ENCODE data around the gene CFAP46. TPM values are rescaled to one million over a fixed set of nuclear protein-coding genes. Genes with fewer than 3 reads are reported as not detected.
"Not testable (repeated sequence)": the region's sequence is repeated elsewhere in the genome, so short reads cannot be mapped to it uniquely, and the experiment has no call there.

Gene CFAP46
- total RNA-seq, 1 donor from 2014 or later, result 3.7 TPM

- H3K4me3 Mint-ChIP-seq, result no peak overlapping the region
- intact Hi-C loops (cut with micrococcal nuclease), result no loop called here
- no peak overlapping the region for H3K27ac Mint-ChIP-seq
- DNase-seq (no peak), ATAC-seq (ENCODE audit: low read depth) (no peak)
- no peak for TF ChIP-seq CTCF (IDR thresholded peaks at IDR 0.05)
- H3K9me3 Mint-ChIP-seq, result no peaks in the 10 kb centered on the region
- no peaks in the 10 kb centered on the region for H3K36me3 Mint-ChIP-seq (ENCODE audit: low read depth)
- ChIA-PET CTCF (no interaction called here), POLR2A (no interaction called here)
- no peaks in the 10 kb centered on the region for H3K4me1 Mint-ChIP-seq
- H3K27me3 Mint-ChIP-seq, result peaks cover 8% of the 10 kb centered on the region
Measured at GRCh38 chr10:132793871-132794849, 148.2 kb downstream of the CFAP46 start.

- POLR2A ChIA-PET, result no interaction called here
- H3K27me3 Mint-ChIP-seq, result peaks cover 11% of the 10 kb centered on the region
- DNase-seq (no peak), ATAC-seq (ENCODE audit: low read depth) (no peak)
- H3K36me3 Mint-ChIP-seq (ENCODE audit: low read depth), result no peaks in the 10 kb centered on the region
- no peaks in the 10 kb centered on the region for H3K4me1 Mint-ChIP-seq
- TF ChIP-seq CTCF (IDR thresholded peaks at IDR 0.05), result no peak
- H3K27ac Mint-ChIP-seq, result no peak overlapping the region
- CTCF ChIA-PET, result no interaction called here
- H3K4me3 Mint-ChIP-seq, result no peak overlapping the region
- intact Hi-C loops (cut with micrococcal nuclease), result no loop called here
- H3K9me3 Mint-ChIP-seq, result no peaks in the 10 kb centered on the region
Measured at GRCh38 chr10:132793213-132793612, 149.2 kb downstream of the CFAP46 start.

- Mint-ChIP-seq H3K27ac (no peak overlapping the region), H3K4me1 (no peaks in the 10 kb centered on the region), H3K36me3 (ENCODE audit: low read depth) (no peaks in the 10 kb centered on the region), H3K27me3 (peaks cover 11% of the 10 kb centered on the region), H3K4me3 (no peak overlapping the region), H3K9me3 (no peaks in the 10 kb centered on the region)
- ATAC-seq (ENCODE audit: low read depth), result no peak
- TF ChIP-seq CTCF (IDR thresholded peaks at IDR 0.05), result no peak
- ChIA-PET POLR2A (no interaction called here), CTCF (no interaction called here)
- no peak for DNase-seq
- intact Hi-C loops (cut with micrococcal nuclease), result no loop called here
Measured at GRCh38 chr10:132792796-132793195, 149.6 kb downstream of the CFAP46 start.

- intact Hi-C loops (cut with micrococcal nuclease); ATAC-seq (ENCODE audit: low read depth); H3K36me3 Mint-ChIP-seq (ENCODE audit: low read depth); DNase-seq; H3K4me1 Mint-ChIP-seq; H3K4me3 Mint-ChIP-seq; POLR2A ChIA-PET; CTCF ChIA-PET; H3K9me3 Mint-ChIP-seq; H3K27ac Mint-ChIP-seq: not testable (repeated sequence)
- peaks cover 11% of the 10 kb centered on the region for H3K27me3 Mint-ChIP-seq
Measured at GRCh38 chr10:132792099-132792498, 150.3 kb downstream of the CFAP46 start.

GRCh38 chr10:132790934-132791829 lies 151.2 kb downstream of the CFAP46 start:
- no peaks in the 10 kb centered on the region for H3K4me1 Mint-ChIP-seq
- H3K36me3 Mint-ChIP-seq (ENCODE audit: low read depth), result no peaks in the 10 kb centered on the region
- H3K27ac Mint-ChIP-seq, result no peak overlapping the region
- no peaks in the 10 kb centered on the region for H3K9me3 Mint-ChIP-seq
- ChIA-PET POLR2A (no interaction called here), CTCF (no interaction called here)
- DNase-seq (no peak), ATAC-seq (ENCODE audit: low read depth) (no peak)
- intact Hi-C loops (cut with micrococcal nuclease), result no loop called here
- no peak overlapping the region for H3K4me3 Mint-ChIP-seq
- no peak for TF ChIP-seq CTCF (IDR thresholded peaks at IDR 0.05)
- H3K27me3 Mint-ChIP-seq, result peaks cover 11% of the 10 kb centered on the region
